HG03139 (cell line): Measurements from ENCODE around the gene OR5H15.
"Not testable (repeated sequence)": the region's sequence is repeated elsewhere in the genome, so short reads cannot be mapped to it uniquely, and the experiment has no call there.

Experiments used
- ATAC-seq: cut with Tn5 transposase; IDR thresholded peaks from one replicate; pipeline ENCODE4 v1.9.1; 2021; ENCODE audit not compliant: unreplicated experiment

OR5H15 gene

GRCh38 chr3:98166396-98166795 lies at the start of gene OR5H15:
TSS of gene OR5H15 (plus strand) at chr3:98166696. CDS start at chr3:98168700, 2,004 bp downstream.
- ATAC-seq: no peak

GRCh38 chr3:98130421-98130820 lies 36.1 kb upstream of the OR5H15 start, which contains the start of gene OR5H1:
TSS of gene OR5H1 (plus strand) at chr3:98130721. CDS start at chr3:98132698, 1,977 bp downstream.
- ATAC-seq: no peak

GRCh38 chr3:98136631-98137030 lies 29.9 kb upstream of the OR5H15 start:
- ATAC-seq: no peak

GRCh38 chr3:98137826-98138557 lies 28.5 kb upstream of the OR5H15 start:
- ATAC-seq: not testable (repeated sequence)

GRCh38 chr3:98140531-98140930 lies 26.0 kb upstream of the OR5H15 start:
- ATAC-seq: no peak

GRCh38 chr3:98147179-98147578 lies 19.3 kb upstream of the OR5H15 start, which contains the start of gene OR5H14:
TSS of gene OR5H14 (plus strand) at chr3:98147479. CDS start at chr3:98149386, 1,907 bp downstream.
- no peak for ATAC-seq

GRCh38 chr3:98148751-98149150 lies 17.7 kb upstream of the OR5H15 start:
- no peak for ATAC-seq

- not testable (repeated sequence) for ATAC-seq
Observed at GRCh38 chr3:98149456-98149855, 17.0 kb upstream of the OR5H15 start.

- no peak for ATAC-seq
Observed at GRCh38 chr3:98151241-98151640, 15.3 kb upstream of the OR5H15 start.

- no peak for ATAC-seq
Observed at GRCh38 chr3:98171071-98171470, 4.6 kb downstream of the OR5H15 start.

- no peak for ATAC-seq
Observed at GRCh38 chr3:98172621-98173020, 6.1 kb downstream of the OR5H15 start.

GRCh38 chr3:98180319-98180890 lies 13.9 kb downstream of the OR5H15 start:
- no peak for ATAC-seq

GRCh38 chr3:98182196-98182595 lies 15.7 kb downstream of the OR5H15 start:
- no peak for ATAC-seq

GRCh38 chr3:98185180-98185579 lies 18.7 kb downstream of the OR5H15 start:
- no peak for ATAC-seq

- peak; percentile 95 for ATAC-seq
Observed at GRCh38 chr3:98188545-98188944, 22.0 kb downstream of the OR5H15 start.

- ATAC-seq: not testable (repeated sequence)
Observed at GRCh38 chr3:98190911-98191310, 24.4 kb downstream of the OR5H15 start.

GRCh38 chr3:98196293-98196692 lies 29.8 kb downstream of the OR5H15 start:
- not testable (repeated sequence) for ATAC-seq

- ATAC-seq: no peak
Observed at GRCh38 chr3:98199020-98199419, 32.5 kb downstream of the OR5H15 start.

- no peak for ATAC-seq
Observed at GRCh38 chr3:98209244-98209643, 42.7 kb downstream of the OR5H15 start.

- ATAC-seq: no peak
Observed at GRCh38 chr3:98213276-98213675, 46.8 kb downstream of the OR5H15 start.

- ATAC-seq: no peak
Observed at GRCh38 chr3:98215051-98215450, 48.6 kb downstream of the OR5H15 start.
